HG03378 (cell line): ENCODE results near the gene ANXA10.
"Not testable (repeated sequence)": the region's sequence is repeated elsewhere in the genome, so short reads cannot be mapped to it uniquely, and the experiment has no call there.

Experiments
- ATAC-seq: cut with Tn5 transposase; IDR thresholded peaks from one replicate; pipeline ENCODE4 v1.9.1; 2021; ENCODE audit warnings: mild to moderate bottlenecking, moderate library complexity; ENCODE audit not compliant: unreplicated experiment

Gene ANXA10

DNA sequence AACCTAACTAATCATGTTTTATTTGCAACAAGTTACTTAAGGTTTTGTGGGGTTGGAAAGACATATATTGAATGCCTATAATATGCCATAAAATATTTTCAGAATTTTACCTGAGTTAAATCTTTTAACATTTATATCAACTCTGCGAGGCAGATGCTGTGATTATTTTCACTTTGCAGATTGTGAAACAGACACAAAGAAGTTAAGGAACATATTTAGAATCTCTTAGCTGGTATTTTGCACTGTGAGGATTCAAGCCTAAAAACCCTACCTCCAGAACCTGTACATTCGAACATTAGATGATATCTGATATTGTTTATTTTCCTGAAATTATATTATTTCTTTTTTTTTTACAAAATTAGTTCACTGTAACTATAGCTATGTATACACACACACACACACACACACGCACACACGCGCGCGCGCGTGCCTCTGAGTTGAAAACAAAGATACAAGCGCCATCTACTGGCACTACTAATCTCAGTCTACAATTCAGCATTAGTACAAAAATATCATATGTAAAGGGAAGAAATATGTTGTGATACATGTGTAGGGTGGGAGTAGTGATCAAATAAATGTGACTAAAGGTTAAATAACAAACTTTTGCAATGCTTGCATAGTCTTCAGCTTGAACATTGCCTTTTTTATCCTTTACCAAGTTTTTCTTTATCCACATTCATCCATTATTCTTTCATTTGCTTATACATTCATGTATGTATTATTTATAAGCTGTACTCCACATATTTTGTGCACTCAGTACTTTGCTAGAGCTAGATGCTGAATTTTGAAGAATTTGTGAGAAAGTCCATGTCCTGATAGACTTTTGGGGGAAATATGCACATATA is 61.5 kb downstream of the ANXA10 start:
- peak; percentile 92 for ATAC-seq

DNA sequence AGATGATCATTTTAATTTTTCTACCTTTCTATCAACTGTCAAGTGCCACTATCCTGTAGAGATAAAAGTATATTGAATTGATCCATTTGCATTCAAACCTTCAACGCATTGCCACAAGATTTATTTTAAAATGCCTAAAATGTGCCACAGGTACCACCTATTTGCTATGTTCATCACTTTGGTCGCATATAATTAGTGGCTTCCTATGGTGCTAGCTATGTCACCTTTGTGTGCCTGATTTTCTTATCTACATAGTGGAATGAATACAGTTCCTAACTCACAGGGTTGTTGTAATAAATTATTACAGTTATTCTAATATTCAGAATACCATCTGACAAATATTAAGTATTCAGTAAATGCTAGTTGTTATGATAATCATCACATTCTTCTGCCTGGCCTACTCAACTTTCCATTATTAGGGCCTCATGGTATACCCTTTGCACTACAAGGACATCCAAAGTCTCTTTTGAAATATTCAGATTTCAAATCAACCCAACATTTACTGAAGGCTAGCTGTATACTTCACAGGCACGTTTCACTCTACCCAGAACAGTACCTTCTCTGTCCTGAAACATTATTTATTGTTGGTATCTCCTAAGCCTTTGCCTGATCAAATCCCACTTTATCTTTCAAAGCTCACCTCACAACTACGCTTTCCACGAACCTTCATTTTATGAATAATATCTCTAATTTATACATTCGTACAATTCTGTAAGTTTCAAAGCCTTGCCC is 62.4 kb downstream of the ANXA10 start:
- no peak for ATAC-seq

DNA sequence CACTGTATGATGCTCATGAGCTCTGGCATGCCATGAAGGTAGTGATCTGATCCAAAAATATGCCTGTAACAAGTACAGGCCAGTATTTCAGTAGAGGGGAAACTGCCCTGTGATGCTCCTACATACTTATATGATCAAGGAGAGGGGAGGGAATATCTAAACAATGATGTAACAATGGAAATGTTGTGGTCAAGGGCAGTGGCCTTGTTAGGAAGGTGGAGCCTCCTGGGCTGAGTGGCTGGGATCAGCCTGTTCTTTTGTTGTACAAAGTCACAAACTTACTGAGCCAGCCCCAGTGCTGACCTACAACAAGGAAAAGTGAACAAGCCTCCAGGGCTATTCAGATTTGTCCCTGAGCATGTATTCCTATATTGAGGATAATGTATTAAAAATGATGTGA is 70.3 kb downstream of the ANXA10 start:
- no peak for ATAC-seq

DNA sequence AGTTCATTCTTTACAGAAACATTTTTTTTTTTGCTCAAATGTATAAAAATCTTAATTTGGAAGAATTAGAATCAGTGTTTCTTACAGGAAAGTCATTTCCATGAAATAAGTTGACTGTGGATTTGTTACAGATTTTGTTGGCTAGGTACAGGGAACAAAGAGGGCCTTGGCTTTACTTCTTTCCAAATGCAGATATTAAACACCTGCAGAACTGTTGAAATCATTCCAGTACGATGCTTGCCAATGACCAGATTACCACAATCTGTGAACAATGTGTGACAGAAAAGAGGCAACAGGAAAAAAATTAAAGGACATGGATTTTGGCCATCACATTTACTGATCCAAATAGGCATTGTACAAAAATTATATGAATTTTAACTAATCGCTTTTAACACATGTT is 70.8 kb downstream of the ANXA10 start:
- ATAC-seq, result no peak

DNA sequence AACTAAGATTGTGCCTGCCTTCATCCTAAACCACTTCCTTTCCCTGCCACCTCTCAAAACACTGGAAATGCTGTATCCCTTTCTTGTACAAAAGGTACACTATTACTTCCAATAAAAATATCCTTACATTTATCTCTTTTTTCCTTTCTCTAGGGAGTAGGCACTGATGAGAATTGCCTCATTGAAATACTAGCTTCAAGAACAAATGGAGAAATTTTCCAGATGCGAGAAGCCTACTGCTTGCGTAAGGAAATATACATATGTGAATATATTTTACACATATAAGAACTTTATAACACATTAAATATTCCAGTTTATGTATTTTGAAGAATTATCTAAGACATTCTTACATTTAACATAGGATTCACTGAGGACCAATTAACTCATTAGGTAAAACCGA is 71.7 kb downstream of the ANXA10 start:
- no peak for ATAC-seq

DNA sequence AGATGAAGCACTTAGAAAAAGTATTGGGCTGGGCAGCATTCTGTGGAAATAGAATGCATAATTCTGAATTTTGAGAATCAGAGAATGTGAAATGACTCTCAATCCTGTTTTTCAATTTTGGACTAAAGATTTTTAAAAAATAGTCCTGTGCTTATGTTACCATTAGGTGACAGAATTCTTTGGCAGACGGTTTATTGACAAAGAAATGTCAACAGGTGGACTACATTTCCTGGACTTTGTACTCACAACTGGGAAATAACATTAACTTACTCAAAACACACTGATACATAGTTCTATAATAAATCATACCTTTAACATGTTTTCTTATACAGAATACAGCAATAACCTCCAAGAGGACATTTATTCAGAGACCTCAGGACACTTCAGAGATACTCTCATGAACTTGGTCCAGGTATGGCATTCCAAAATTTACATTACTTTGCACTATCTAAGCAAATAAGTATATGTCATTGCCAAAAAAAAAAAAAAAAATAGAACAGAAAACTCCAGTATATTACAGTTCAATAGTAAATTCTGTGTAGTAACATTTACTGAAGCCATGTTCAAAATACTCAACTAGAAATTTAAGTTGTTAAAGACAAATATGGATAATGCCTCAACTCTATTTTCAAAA is 72.7 kb downstream of the ANXA10 start:
- no peak for ATAC-seq

DNA sequence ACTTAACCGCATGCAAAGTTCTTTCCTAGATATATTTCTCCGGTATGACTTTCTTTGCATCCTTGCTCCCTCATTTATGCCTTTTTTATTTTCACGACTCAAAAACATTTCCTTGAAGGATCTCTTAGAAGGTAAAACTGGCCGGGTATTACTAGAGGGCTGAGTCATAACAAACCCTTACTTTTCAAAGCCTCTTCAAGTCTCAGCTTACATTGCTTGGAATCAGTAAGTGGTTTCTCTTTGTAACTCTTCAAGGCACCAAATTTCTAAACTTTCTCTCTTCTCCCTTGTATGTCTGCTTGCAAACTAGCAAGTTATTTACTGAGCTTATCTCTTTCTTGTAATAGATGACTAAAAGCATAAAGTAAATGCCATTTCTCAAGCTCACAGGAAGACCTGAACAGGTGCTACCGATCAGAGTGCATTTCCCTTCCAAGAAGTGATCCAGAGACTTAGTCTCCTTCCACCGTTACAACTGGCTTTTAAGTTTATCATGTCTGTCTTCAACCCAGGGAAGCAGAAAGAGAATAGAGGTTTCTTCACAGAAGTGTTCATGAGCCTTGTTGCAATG is 75.5 kb downstream of the ANXA10 start:
- no peak for ATAC-seq

DNA sequence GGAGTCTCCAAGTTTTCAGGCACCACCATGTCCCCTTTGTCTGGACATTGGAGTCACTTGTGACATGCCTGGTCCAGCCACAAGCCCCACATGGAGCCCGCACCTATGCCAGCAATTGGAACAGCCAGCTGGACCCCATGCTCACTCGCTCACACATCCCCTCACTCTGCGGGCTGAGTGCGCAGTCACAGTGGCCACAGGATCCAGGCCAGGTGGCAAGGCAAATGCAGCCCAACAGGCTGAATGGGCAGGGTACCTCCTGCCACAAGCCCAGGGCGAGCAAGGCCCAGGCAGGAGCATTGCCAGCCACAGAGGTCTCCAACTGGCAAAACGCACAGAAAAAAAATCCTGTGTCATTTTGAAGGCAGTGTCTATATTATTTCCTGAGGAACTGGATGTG is 82.0 kb downstream of the ANXA10 start:
- no peak for ATAC-seq

DNA sequence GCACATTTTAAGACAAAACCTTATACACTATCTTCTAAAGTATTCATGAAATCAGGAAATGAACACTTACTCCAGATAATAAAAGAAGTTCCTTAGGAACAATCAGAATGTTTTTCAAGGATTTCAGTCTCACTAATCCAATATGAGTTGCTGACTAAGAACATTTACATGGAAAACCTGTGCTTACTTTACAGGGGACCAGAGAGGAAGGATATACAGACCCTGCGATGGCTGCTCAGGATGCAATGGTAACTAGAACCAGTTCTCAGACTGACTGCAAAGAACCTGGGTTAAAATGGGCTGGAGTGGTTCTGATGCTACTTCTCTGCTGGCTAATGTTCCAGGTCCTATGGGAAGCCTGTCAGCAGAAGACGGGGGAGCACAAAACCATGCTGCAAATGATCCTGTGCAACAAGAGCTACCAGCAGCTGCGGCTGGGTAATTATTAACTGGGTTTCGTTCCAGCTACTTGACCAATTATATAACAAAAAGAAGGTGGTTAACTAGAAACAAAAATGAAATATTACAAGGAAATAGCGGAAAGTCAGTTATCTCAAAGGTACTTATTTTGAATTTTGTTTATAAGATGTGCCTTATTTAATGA is 85.3 kb downstream of the ANXA10 start:
- ATAC-seq, result no peak

DNA sequence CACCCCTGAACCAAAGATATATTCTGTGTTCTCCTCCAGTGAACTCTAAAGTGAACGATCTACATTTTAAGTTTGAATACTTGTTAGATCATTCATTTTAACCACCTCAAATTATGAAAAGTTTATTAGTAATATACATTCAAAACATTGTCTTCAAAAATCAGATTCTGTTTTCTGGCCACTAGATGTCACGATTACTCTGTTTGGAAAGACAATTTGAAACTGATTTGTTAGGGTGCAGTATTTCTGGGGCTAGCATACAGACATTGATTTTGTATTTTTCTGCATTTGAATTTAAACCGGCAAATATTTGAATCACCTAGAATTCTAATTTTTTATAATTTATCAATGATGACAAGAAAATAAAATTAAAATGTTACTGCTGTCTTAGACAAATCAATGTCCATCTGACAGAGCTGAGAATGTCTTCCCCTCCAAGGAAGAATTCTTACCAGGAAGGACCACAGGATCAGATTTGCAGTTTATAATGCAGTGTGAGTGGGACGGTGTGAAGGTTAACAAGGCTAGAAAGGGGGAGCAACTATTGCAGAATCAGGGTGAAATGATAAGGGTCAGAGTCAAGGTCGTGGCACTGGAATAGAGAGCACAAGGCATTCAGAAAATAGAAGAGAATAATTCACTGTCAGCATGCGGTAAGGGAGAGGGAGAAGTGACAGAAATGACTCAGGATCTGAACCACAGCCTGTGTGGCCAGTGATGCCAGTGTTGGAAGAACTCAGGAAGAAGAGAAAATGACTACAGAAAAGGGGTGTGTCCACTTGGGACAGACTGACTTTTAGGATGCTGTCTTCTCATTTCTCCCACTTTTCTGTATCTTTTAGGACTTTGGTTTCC is 91.6 kb downstream of the ANXA10 start:
- ATAC-seq, result no peak

DNA sequence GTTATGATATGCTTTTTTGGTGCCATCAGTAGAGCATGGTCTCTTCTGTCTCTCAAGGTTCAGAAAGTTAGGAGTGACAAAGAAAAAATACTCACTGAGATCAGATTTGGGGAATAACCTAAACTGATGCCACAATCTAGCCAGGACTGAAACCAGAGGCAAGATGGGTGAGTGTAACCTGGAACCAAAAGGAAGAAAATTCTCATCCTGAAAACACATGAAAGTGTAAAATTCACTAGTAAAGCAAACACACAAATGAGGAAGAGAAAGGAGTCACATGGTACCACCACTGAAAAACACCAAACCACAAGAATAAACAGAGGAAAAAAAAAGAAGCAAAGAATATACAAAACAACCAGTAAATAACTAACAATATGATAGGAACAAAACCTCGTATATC is 96.4 kb downstream of the ANXA10 start:
- peak; percentile 76 for ATAC-seq

DNA sequence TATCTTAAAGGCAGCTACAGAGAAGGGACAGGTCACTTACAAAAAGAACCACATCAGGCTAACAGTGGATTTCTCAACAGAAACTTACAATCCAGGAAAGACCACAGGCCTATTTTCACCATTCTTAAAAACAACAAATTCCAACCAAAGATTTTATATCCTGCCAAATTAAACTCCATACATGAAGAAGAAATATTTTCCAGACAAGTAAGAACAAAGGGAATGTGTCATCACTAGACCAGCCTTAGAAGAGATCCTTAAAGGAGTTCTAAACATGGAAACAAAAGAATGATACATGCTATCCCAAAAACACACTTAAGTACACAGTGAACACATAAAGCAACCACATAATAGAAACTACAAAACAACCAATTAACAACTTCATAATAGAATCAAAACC is 105.6 kb downstream of the ANXA10 start:
- no peak for ATAC-seq

DNA sequence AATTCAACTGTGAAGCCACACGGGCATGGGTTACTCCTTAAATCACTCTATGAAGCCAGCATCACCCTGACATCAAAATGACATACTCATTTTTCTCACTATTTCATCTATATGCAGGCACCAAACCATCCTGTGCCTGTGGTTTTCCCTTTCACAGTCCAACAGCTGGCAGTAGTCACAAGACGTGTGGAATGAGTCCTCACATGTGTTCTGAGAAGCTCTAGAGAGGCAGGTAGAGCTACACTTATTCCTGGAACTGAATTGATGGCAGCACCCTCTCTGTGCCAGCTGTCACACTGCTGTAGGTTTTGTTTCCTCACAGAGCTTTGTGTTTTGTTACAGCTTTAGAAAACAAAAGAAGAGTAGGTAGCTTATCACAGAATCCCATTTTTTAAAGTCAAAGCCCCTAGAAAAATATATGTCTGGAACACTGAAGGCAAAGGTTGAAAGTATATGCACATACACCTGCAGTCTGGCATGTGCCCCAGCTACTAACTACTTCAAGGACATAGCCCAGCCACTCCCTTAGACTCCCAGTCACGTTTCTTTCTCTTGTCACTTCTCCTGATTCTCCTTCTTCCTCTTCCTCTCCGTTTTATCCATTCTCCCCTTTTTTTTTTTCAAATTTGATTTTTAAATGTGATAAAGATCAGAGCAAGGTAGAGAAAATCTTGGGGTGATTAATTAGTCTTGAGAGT is 107.1 kb downstream of the ANXA10 start:
- no peak for ATAC-seq

DNA sequence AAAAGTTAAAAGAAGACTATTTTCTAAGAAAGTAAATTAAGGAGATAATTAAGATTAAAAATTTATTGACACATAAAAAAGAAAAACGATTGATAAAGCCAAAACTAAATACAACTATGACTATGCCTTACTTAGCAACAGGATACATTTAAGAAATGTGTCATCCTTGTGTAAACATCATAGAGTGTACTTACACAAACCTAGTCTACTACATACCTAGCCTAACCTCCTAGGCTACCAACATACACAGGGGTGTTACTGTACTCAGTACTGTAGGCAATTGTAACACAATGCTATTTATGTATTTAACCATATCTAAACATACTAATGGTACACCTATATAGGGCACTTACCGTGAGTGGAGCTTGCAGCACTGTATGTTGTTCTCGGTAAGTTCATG is 108.3 kb downstream of the ANXA10 start:
- ATAC-seq, result no peak

DNA sequence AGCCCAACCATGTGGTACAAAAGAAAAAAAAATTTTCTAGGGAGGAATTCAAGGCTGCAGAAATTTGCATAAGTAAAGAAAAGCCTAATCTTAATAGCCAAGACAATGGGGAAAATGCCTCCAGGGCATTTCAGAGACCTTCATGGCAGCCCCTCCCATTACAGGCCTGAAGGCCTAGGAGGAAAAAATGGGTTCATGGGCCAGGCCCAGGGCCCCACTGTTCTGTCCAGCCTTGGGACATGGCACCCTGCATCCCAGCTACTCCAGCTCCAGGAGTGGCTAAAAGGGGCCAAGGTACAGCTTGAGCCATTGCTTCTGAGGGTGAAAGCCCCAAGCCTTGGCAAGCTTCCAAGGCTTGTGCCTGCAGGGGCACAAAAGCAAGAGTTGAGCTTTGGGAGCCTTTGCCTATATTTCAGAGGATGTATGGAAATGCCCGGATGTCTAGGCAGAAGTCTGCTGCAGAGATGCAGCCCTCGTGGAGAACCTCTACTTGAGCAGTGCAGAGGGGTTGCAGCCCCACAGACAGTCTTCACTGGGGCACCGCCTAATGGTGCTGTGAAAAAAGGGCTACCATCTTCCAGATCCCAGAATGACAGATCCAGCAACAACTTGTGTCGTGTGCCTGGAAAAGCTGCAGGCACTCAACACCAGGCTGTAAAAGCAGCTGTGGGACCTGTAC is 111.0 kb downstream of the ANXA10 start:
- no peak for ATAC-seq

DNA sequence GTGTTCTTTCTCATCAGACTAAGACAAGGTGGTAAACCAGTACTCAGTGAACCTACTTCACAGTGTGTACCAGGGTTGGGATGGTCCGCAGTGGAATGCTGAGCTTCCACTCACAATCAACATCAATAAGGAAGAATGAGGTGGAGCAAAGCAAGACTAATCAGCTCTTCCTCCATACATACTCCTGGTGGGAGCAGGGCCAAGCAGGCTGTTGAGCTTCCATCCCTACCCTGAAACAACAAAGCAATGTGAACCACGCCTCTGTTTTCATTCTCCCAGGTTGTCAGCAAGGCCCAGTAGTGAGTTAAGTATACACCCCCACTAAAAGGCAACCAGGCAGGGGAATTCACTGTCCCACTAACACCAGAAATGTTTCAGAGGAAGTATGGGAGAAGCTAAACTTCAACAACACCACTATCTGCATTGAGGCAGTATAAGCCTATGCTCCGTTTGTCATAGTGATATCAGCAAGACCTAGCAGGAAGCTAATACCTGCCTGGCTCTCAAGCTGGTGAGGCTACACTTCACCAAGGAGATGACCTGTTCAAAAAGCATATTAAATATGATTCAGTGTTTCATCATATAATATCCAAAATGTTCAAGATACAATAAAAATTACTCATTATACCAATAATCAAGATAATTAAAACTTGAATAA is 116.7 kb downstream of the ANXA10 start:
- no peak for ATAC-seq

DNA sequence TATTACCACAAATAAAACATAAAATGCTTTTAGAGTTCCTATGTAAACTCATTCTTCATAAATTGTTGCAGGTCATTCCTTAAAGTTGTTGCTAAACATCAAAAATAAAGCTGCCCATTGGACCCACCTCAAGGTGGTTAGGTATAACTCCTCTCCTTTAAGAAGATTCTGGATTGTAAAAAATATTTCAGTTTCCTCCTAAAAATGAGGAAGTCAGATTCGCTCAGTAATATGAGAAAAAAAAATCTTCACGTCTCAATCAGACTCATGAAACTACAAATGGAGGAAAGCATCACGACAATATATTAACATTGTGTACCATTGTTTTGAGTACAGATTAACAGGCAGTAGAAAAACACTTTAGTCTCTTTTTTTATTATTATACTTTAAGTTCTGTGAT is 120.3 kb downstream of the ANXA10 start:
- ATAC-seq, result no peak

DNA sequence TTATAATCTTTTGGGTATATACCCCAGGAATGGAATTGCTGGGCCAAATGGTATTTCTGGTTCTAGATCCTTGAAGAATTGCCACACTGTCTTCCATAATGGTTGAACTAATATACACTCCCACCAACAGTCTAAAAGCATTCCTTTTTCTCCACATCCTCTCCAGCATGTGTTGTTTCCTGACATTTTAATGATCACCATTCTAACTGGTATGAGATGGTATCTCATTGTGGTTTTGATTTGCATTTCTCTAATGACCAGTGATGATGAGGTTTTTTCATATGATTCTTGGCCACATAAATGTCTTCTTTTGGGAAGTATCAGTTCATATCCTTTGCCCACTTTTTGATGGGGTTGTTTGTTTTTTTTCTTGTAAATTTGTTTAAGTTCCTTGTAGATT is 121.2 kb downstream of the ANXA10 start:
- ATAC-seq, result not testable (repeated sequence)

DNA sequence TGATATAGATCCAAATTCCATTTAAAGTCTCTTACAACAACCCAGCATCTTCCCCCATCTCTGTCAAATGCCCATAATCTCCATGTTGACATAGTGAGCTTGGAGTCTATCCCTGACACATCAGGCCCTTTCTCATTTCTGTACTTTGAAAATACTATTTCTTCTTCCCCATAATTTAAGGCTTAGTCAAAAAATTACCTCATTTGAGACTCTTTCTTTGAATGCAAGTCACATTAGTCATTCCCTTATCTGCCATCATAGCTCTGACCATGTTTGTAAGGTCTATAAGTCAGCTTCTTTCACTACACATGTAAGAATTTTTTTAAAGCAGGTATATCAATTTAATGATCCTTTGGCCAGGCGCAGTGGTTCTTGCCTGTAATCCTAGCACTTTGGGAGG is 126.3 kb downstream of the ANXA10 start:
- ATAC-seq, result no peak
